H1 (cell line): ENCODE results near the gene PDK2. TPM values are rescaled to one million over a fixed set of nuclear protein-coding genes. Genes with fewer than 3 reads are reported as not detected.

Experiments
- CTCF ChIA-PET: fragments of 300-600 bp; sonication (Branson Sonifier 250); formaldehyde crosslinking; loops from one replicate; lab custom pipeline; 2021; ENCODE audit not compliant: partially characterized antibody; lab: Charles Lee
- POLR2A ChIA-PET: fragments of 300-600 bp; sonication (Branson Sonifier 250); formaldehyde crosslinking; loops from one replicate; lab custom pipeline; 2021; ENCODE audit warnings: inconsistent platforms; ENCODE audit not compliant: partially characterized antibody; lab: Charles Lee
- DNase-seq, 2 experiments: peaks; one replicate each; pipeline versions ENCODE4 v3.0.0 to v3.0.0-alpha.2; 2010 to 2022; ENCODE audit warnings: low spot score in 2 of 2, low read depth in 1 of 2, mixed read lengths in 1 of 2
- FAIRE-seq: peaks from 2 replicates; lab custom pipeline; 2011; peaks lifted over from hg19 to GRCh38; lab: Jason Lieb, UNC
- H2AFZ ChIP-seq: 2 replicates; pipeline ENCODE4 v1.8.1; 2012; ENCODE audit warnings: low read length, inconsistent platforms
- H2AK5ac ChIP-seq: 2 replicates; pipeline ENCODE4 v1.6.1; 2013; ENCODE audit warnings: low read depth, low read length
- H2BK120ac ChIP-seq: replicated peaks from 2 replicates; pipeline ENCODE3; 2013; ENCODE audit warnings: low read depth, low read length, inconsistent platforms
- H2BK12ac ChIP-seq: 2 replicates; pipeline ENCODE4 v1.6.1; 2013; ENCODE audit warnings: low read depth, low read length
- H2BK15ac ChIP-seq: 2 replicates; pipeline ENCODE4 v1.6.1; 2013; ENCODE audit warnings: low read length
- H2BK20ac ChIP-seq: 2 replicates; pipeline ENCODE4 v1.6.1; 2013; ENCODE audit warnings: low read length
- H2BK5ac ChIP-seq: 2 replicates; pipeline ENCODE4 v1.6.1; 2013; ENCODE audit warnings: low read depth, low read length
- H3K14ac ChIP-seq: 2 replicates; pipeline ENCODE4 v1.6.1; 2013; ENCODE audit warnings: inconsistent platforms; ENCODE audit not compliant: insufficient read length
- H3K18ac ChIP-seq: 2 replicates; pipeline ENCODE4 v1.6.1; 2013; ENCODE audit warnings: low read length; ENCODE audit errors: extremely low read depth
- H3K23ac ChIP-seq: 2 replicates; pipeline ENCODE4 v1.6.1; 2013; ENCODE audit warnings: inconsistent platforms; ENCODE audit not compliant: insufficient read length
- H3K23me2 ChIP-seq: 2 replicates; pipeline ENCODE4 v1.6.1; 2013; ENCODE audit warnings: low read depth, low read length
- H3K27ac ChIP-seq: 2 replicates; pipeline ENCODE4 v1.6.1; 2011; ENCODE audit warnings: low read depth, low read length, inconsistent platforms
- H3K27me3 ChIP-seq, 4 experiments: replicated peaks in 1 of 4; 1 replicate in 1 of 4; 2 replicates in 3 of 4; pipeline versions ENCODE4 v1.6.1 to v1.8.1; 2011 to 2013; ENCODE audit warnings: low read length in 3 of 4, mild to moderate bottlenecking in 3 of 4, inconsistent platforms in 2 of 4, mixed read lengths in 2 of 4, moderate library complexity in 1 of 4; ENCODE audit not compliant: control insufficient read depth in 3 of 4, insufficient read depth in 3 of 4; ENCODE audit errors: extremely low read depth in 1 of 4
- H3K36me3 ChIP-seq, 4 experiments: 2 replicates each; pipeline versions ENCODE4 v1.6.1 to v1.8.1; 2011 to 2013; ENCODE audit warnings: mild to moderate bottlenecking in 4 of 4, low read length in 3 of 4, moderate library complexity in 2 of 4, control low read depth in 1 of 4, inconsistent platforms in 1 of 4; ENCODE audit not compliant: insufficient read depth in 4 of 4, control insufficient read depth in 2 of 4
- H3K4ac ChIP-seq: replicated peaks from 2 replicates; pipeline ENCODE3; 2013; ENCODE audit warnings: low read length, low read depth, mixed read lengths, inconsistent platforms; ENCODE audit not compliant: insufficient read length
- H3K4me1 ChIP-seq, 4 experiments: replicated peaks in 1 of 4; 1 replicate in 1 of 4; 2 replicates in 3 of 4; pipeline versions ENCODE4 v1.6.1 to v1.8.1; 2011 to 2013; ENCODE audit warnings: low read length in 3 of 4, inconsistent platforms in 2 of 4, mixed read lengths in 1 of 4; ENCODE audit not compliant: insufficient read depth in 4 of 4, control insufficient read depth in 3 of 4
- H3K4me2 ChIP-seq, 2 experiments: 2 replicates each; pipeline versions ENCODE4 v1.6.1 to v1.8.1; 2011 to 2013; ENCODE audit warnings: low read depth in 2 of 2, low read length in 2 of 2, control low read depth in 1 of 2, inconsistent platforms in 1 of 2, mild to moderate bottlenecking in 1 of 2; ENCODE audit not compliant: insufficient read depth in 1 of 2
- H3K4me3 ChIP-seq, 4 experiments: fragments of 200-600, 300-600 bp in 1 of 4; sonication (generic), shearing (Covaris generic), sonication (Bioruptor Twin) in 1 of 4; 2 replicates each; pipeline versions ENCODE4 v1.5.1 to v1.8.1; 2011 to 2016; ENCODE audit warnings: low read length in 4 of 4, low read depth in 3 of 4, control low read depth in 2 of 4, inconsistent platforms in 2 of 4, mild to moderate bottlenecking in 2 of 4, mixed read lengths in 1 of 4, moderate library complexity in 1 of 4; ENCODE audit not compliant: insufficient read depth in 2 of 4; ENCODE audit errors: extremely low read depth in 1 of 4
- H3K56ac ChIP-seq: replicated peaks from 2 replicates; pipeline ENCODE3; 2013; ENCODE audit warnings: low read depth, mild to moderate bottlenecking, mixed read lengths, low read length, inconsistent platforms; ENCODE audit not compliant: insufficient read length
- H3K79me1 ChIP-seq: 2 replicates; pipeline ENCODE4 v1.6.1; 2013; ENCODE audit warnings: low read depth, low read length, control low read depth
- H3K79me2 ChIP-seq, 2 experiments: 2 replicates each; pipeline versions ENCODE4 v1.6.1 to v1.8.1; 2012 to 2013; ENCODE audit warnings: low read length in 2 of 2, mild to moderate bottlenecking in 2 of 2, inconsistent platforms in 1 of 2; ENCODE audit not compliant: insufficient read depth in 2 of 2, control insufficient read depth in 1 of 2
- H3K9ac ChIP-seq, 4 experiments: replicated peaks in 1 of 4; 1 replicate in 1 of 4; 2 replicates in 3 of 4; pipeline versions ENCODE4 v1.6.1 to v1.8.1; 2011 to 2013; ENCODE audit warnings: low read depth in 3 of 4, low read length in 3 of 4, control low read depth in 2 of 4, mild to moderate bottlenecking in 2 of 4, moderate library complexity in 2 of 4, inconsistent platforms in 1 of 4; ENCODE audit errors: extremely low read depth in 1 of 4
- H3K9me3 ChIP-seq, 2 experiments: 2 replicates each; pipeline versions ENCODE4 v1.6.1 to v1.8.1; 2012 to 2013; ENCODE audit warnings: mild to moderate bottlenecking in 2 of 2, moderate library complexity in 2 of 2, control low read depth in 1 of 2, inconsistent platforms in 1 of 2, low read depth in 1 of 2, low read length in 1 of 2, mixed read lengths in 1 of 2; ENCODE audit not compliant: insufficient read depth in 2 of 2
- H4K20me1 ChIP-seq, 2 experiments: replicated peaks in 1 of 2; 2 replicates each; pipeline versions ENCODE3 to v1.8.1; 2011 to 2013; ENCODE audit warnings: inconsistent platforms in 2 of 2, low read length in 2 of 2, mild to moderate bottlenecking in 1 of 2; ENCODE audit not compliant: insufficient read depth in 2 of 2, control insufficient read depth in 1 of 2
- H4K5ac ChIP-seq: 2 replicates; pipeline ENCODE4 v1.6.1; 2013; ENCODE audit warnings: low read length, low read depth, mixed read lengths, inconsistent platforms; ENCODE audit not compliant: insufficient read length
- H4K8ac ChIP-seq: 2 replicates; pipeline ENCODE4 v1.8.0; 2013; ENCODE audit warnings: mild to moderate bottlenecking, moderate library complexity, low read length, inconsistent platforms; ENCODE audit not compliant: insufficient read depth; ENCODE audit errors: extremely low read depth
- H4K91ac ChIP-seq: replicated peaks from 2 replicates; pipeline ENCODE3; 2013; ENCODE audit warnings: low read length, mixed read lengths, inconsistent platforms; ENCODE audit not compliant: insufficient read length
- ATF3 ChIP-seq: IDR thresholded peaks from 2 replicates; pipeline ENCODE4 v1.6.1; 2011; ENCODE audit warnings: low read depth, mild to moderate bottlenecking, low read length; ENCODE audit not compliant: insufficient read depth
- BRCA1 ChIP-seq: IDR thresholded peaks from 2 replicates; pipeline ENCODE4 v1.6.1; 2012; ENCODE audit warnings: low read depth, low read length, improper control_type of control experiment
- CTBP2 ChIP-seq: IDR thresholded peaks from 2 replicates; pipeline ENCODE4 v1.7.0; 2011; ENCODE audit warnings: borderline replicate concordance, mild to moderate bottlenecking, moderate library complexity, mixed read lengths, low read length; ENCODE audit not compliant: insufficient read depth, insufficient read length
- EP300 ChIP-seq, 2 experiments: IDR thresholded peaks; 1 replicate in 1 of 2; 2 replicates in 1 of 2; pipeline ENCODE4 v1.6.1; 2011 to 2012; ENCODE audit warnings: low read depth in 2 of 2, low read length in 2 of 2, mild to moderate bottlenecking in 2 of 2, borderline replicate concordance in 1 of 2, inconsistent platforms in 1 of 2, moderate library complexity in 1 of 2
- EZH2 ChIP-seq: fragments of 200-600 bp; sonication (generic); IDR thresholded peaks from 2 replicates; pipeline ENCODE4 v1.7.1; 2012; ENCODE audit warnings: low read depth, mild to moderate bottlenecking, moderate library complexity, low read length, inconsistent platforms; ENCODE audit not compliant: severe bottlenecking
- GABPA ChIP-seq: IDR thresholded peaks from 2 replicates; pipeline ENCODE4 v1.6.1; 2011; ENCODE audit warnings: mild to moderate bottlenecking, low read length, moderate library complexity, borderline replicate concordance; ENCODE audit not compliant: insufficient read depth
- HDAC2 ChIP-seq, 2 experiments: fragments of 300-600 bp in 1 of 2; sonication (generic) in 1 of 2; IDR thresholded peaks; 2 replicates each; pipeline ENCODE4 v1.6.1; 2011 to 2012; ENCODE audit warnings: low read depth in 2 of 2, low read length in 2 of 2, mild to moderate bottlenecking in 2 of 2, moderate library complexity in 2 of 2, borderline replicate concordance in 1 of 2, inconsistent platforms in 1 of 2
- HDAC6 ChIP-seq: IDR thresholded peaks from one replicate; pipeline ENCODE4 v1.7.1; 2012; ENCODE audit warnings: low read depth, mild to moderate bottlenecking, inconsistent platforms, low read length, moderate library complexity
- NRF1 ChIP-seq: IDR thresholded peaks from 2 replicates; pipeline ENCODE4 v1.6.1; 2011; ENCODE audit warnings: mild to moderate bottlenecking, low read depth, low read length, improper control_type of control experiment
- POU5F1 ChIP-seq: IDR thresholded peaks from 2 replicates; pipeline ENCODE4 v1.6.1; 2011; ENCODE audit warnings: low read depth, mild to moderate bottlenecking, low read length, moderate library complexity
- RBBP5 ChIP-seq: IDR thresholded peaks from 2 replicates; pipeline ENCODE4 v1.7.1; 2012; ENCODE audit warnings: low read depth, mild to moderate bottlenecking, inconsistent platforms, low read length, moderate library complexity, borderline replicate concordance
- RNF2 ChIP-seq: fragments of 200-900, 300-1000 bp; sonication (generic); IDR thresholded peaks from 2 replicates; pipeline ENCODE4 v1.7.1; 2016; ENCODE audit warnings: borderline replicate concordance, low read depth, mild to moderate bottlenecking, antibody characterized with exemption, low read length; ENCODE audit not compliant: poor library complexity, severe bottlenecking; ENCODE audit errors: missing control alignments
- WGBS, 2 experiments: shearing (Covaris generic) in 1 of 2; methylation state at CpG; one replicate each; pipeline versions ENCODE4 v1.1.6 to v1.1.7; 2013 to 2015; ENCODE audit warnings: low lambda C conversion rate in 2 of 2, mixed read lengths in 2 of 2, inconsistent platforms in 1 of 2, low coverage in 1 of 2, missing lambda C conversion rate in 1 of 2; ENCODE audit not compliant: insufficient replicate concordance in 2 of 2, insufficient coverage in 1 of 2, insufficient read length in 1 of 2; ENCODE audit errors: extremely low coverage in 1 of 2, missing lambda C conversion rate in 1 of 2; 5-methylcytosine and 5-hydroxymethylcytosine counted together
- polyA plus RNA-seq, 7 experiments: library from polyadenylated mRNA; depleted of rRNA in 3 of 7; stranded (reverse) in 5 of 7; unstranded in 2 of 7; fragments of >200 nt in 5 of 7; fragments of 200-250 nt in 2 of 7; gene quantifications; 1 replicate in 5 of 7; 2 replicates in 1 of 7; 4 replicates in 1 of 7; pipeline versions ENCODE4 v1.2.1 to v1.2.3, GENCODE V29; 2011 to 2013; ENCODE audit warnings: missing spikeins in 2 of 7, mixed read lengths in 2 of 7
- total RNA-seq: library from RNA; stranded (reverse); fragmentation: NEBNext Ultra II Directional; extraction: Animal tissue kit (Norgen Biotek cat#: 25700); gene quantifications from 2 replicates; pipeline ENCODE4 v1.2.1, GENCODE V29; 2021

Gene PDK2
- total and polyA plus RNA-seq, 2 of the 8 experiments (the other 6 are each of a cell fraction or from before 2014, with no cell fraction given) = 18.3 to 121 TPM

- H3K4ac ChIP-seq = no peak overlapping the region
- H2AFZ ChIP-seq = no peak overlapping the region
- FAIRE-seq (no peak), DNase-seq (no peak)
- H3K18ac ChIP-seq = no peak overlapping the region
- H2BK15ac ChIP-seq = no peak overlapping the region
- no peaks in the 10 kb centered on the region for H3K27me3 ChIP-seq
- no peak overlapping the region for H4K91ac ChIP-seq
- CTCF ChIA-PET = interaction anchor here (1.1 kb wide), 1 partner anchor 15 kb away, joined by 4 read pairs; no protein-coding TSS in a partner anchor
- no peak overlapping the region for H3K9ac ChIP-seq
- no peaks in the 10 kb centered on the region for H3K23me2 ChIP-seq
- H3K56ac ChIP-seq = no peak overlapping the region
- no peak overlapping the region for H3K27ac ChIP-seq
- peaks cover 0 to 5% (median 2%) of the 10 kb centered on the region in 4 experiments; a peak in 3 of 8 replicates for H3K36me3 ChIP-seq
- H3K14ac ChIP-seq = no peak overlapping the region
- H4K5ac ChIP-seq = no peak overlapping the region
- no peak overlapping the region for H2BK120ac ChIP-seq
- no peaks in the 10 kb centered on the region for H3K79me1 ChIP-seq
- peaks cover 0 to 2% of the 10 kb centered on the region in 2 experiments for H4K20me1 ChIP-seq
- POLR2A ChIA-PET = no interaction called here
- H3K4me1 ChIP-seq = no peaks in the 10 kb centered on the region; a peak in 1 of 7 replicates
- no peaks in the 10 kb centered on the region for H3K79me2 ChIP-seq
- H4K8ac ChIP-seq = no peak overlapping the region
- H3K4me3 ChIP-seq = no peak overlapping the region
- H3K4me2 ChIP-seq = no peak overlapping the region
- no peak overlapping the region for H2AK5ac ChIP-seq
- H2BK5ac ChIP-seq = no peak overlapping the region
- no peak overlapping the region for H2BK20ac ChIP-seq
- H3K23ac ChIP-seq = no peak overlapping the region
- H2BK12ac ChIP-seq = no peak overlapping the region
- 86% methylated on average over 6 of the region's 6 CpGs; no CpG with 5 or more reads in 1 of the 2 experiments for WGBS, 2 experiments
- peaks cover 0 to 3% of the 10 kb centered on the region in 2 experiments; a peak in 1 of 4 replicates for H3K9me3 ChIP-seq
- TF ChIP-seq HDAC6 (no peak), CTBP2 (no peak), ATF3 (no peak), GABPA (no peak), POU5F1 (no peak), NRF1 (no peak), EZH2 (no peak), HDAC2 (IDR thresholded peaks at IDR 0.05; ENCODE audit: borderline replicate concordance in 1 of 2, low read depth in 2 of 2, low read length in 2 of 2) (no peak), RBBP5 (no peak), RNF2 (no peak), EP300 (IDR thresholded peaks at IDR 0.05; ENCODE audit: borderline replicate concordance in 1 of 2, low read depth in 2 of 2, low read length in 2 of 2) (no peak), BRCA1 (no peak)
Observed at GRCh38 chr17:50071692-50072091, 23.5 kb upstream of the PDK2 start.
